Osteoblast (primary cell): Measurements from ENCODE around the gene RPS2. TPM values are rescaled to one million over a fixed set of nuclear protein-coding genes. Genes with fewer than 3 reads are reported as not detected.
"Not testable (repeated sequence)": the region's sequence is repeated elsewhere in the genome, so short reads cannot be mapped to it uniquely, and the experiment has no call there.

ENCODE experiments used
- DNase-seq: peaks from one replicate; pipeline ENCODE4 v3.0.0; 2011; ENCODE audit warnings: low spot score, mixed read lengths; ENCODE audit not compliant: insufficient read length; ENCODE audit errors: missing footprints
- H2AFZ ChIP-seq: 2 replicates; pipeline ENCODE4 v1.6.0; 2011; ENCODE audit warnings: mild to moderate bottlenecking, low read length
- H3K27ac ChIP-seq: 2 replicates; pipeline ENCODE4 v1.5.1; 2011; ENCODE audit warnings: mild to moderate bottlenecking, low read depth, low read length, moderate library complexity
- H3K27me3 ChIP-seq: 2 replicates; pipeline ENCODE4 v1.6.0; 2012; ENCODE audit warnings: mild to moderate bottlenecking, control low read depth, inconsistent platforms, low read length, moderate library complexity; ENCODE audit not compliant: insufficient read depth
- H3K36me3 ChIP-seq: 2 replicates; pipeline ENCODE4 v1.5.1; 2011; ENCODE audit warnings: mild to moderate bottlenecking, low read length, control low read depth, moderate library complexity; ENCODE audit not compliant: insufficient read depth
- H3K4me1 ChIP-seq: 2 replicates; pipeline ENCODE4 v1.5.1; 2011; ENCODE audit warnings: mild to moderate bottlenecking, low read length, control low read depth, moderate library complexity; ENCODE audit not compliant: insufficient read depth
- H3K4me2 ChIP-seq: 2 replicates; pipeline ENCODE4 v1.6.0; 2011; ENCODE audit warnings: mild to moderate bottlenecking, low read length; ENCODE audit not compliant: insufficient read depth
- H3K4me3 ChIP-seq: fragments of 200-600 bp; sonication (generic); 3 replicates; pipeline ENCODE4 v1.5.1; 2012; ENCODE audit warnings: mild to moderate bottlenecking, low read length, inconsistent platforms; ENCODE audit not compliant: insufficient read depth
- H3K79me2 ChIP-seq: 2 replicates; pipeline ENCODE4 v1.6.0; 2012; ENCODE audit warnings: mild to moderate bottlenecking, low read length, control low read depth, inconsistent platforms; ENCODE audit not compliant: insufficient read depth
- H3K9me3 ChIP-seq: 2 replicates; pipeline ENCODE4 v1.5.1; 2011; ENCODE audit warnings: low read depth, low read length, control low read depth
- H4K20me1 ChIP-seq: 2 replicates; pipeline ENCODE4 v1.6.0; 2012; ENCODE audit warnings: mild to moderate bottlenecking, low read length, control low read depth; ENCODE audit not compliant: insufficient read depth
- CTCF ChIP-seq: IDR thresholded peaks from 2 replicates; pipeline ENCODE4 v1.5.1; 2011; ENCODE audit warnings: mild to moderate bottlenecking, low read depth, low read length, moderate library complexity; ENCODE audit errors: extremely low read depth
- total RNA-seq: library from RNA; depleted of rRNA; stranded (reverse); fragments of >200 nt; gene quantifications from 2 replicates; pipeline ENCODE4 v1.2.3, GENCODE V29; 2012

Gene RPS2
- total RNA-seq, 1 donor, result 2,359 TPM

GRCh38 chr16:1965396-1966001 is 873 bp upstream of the RPS2 start:
- Histone ChIP-seq H3K4me2 (peak overlapping the region; percentile 97), H3K4me3 (peak overlapping the region; percentile 91), H3K9me3 (no peaks in the 10 kb centered on the region), H3K4me1 (peaks cover 22% of the 10 kb centered on the region), H3K27ac (peak overlapping the region; percentile 93), H3K36me3 (peaks cover 28% of the 10 kb centered on the region), H3K79me2 (peaks cover 55% of the 10 kb centered on the region), H2AFZ (peak overlapping the region; percentile 76), H4K20me1 (peaks cover 35% of the 10 kb centered on the region), H3K27me3 (no peaks in the 10 kb centered on the region)
- no peak for TF ChIP-seq CTCF
- peak; percentile 61 for DNase-seq

GRCh38 chr16:1963806-1964505 is 670 bp downstream of the RPS2 start:
- peak; percentile 83 for DNase-seq
- Histone ChIP-seq H3K9me3 (no peaks in the 10 kb centered on the region), H3K27ac (peak overlapping the region; percentile 93), H3K4me3 (peak overlapping the region; percentile 91), H3K27me3 (no peaks in the 10 kb centered on the region), H4K20me1 (peaks cover 38% of the 10 kb centered on the region), H3K4me1 (peaks cover 26% of the 10 kb centered on the region), H3K79me2 (peaks cover 67% of the 10 kb centered on the region), H3K4me2 (peak overlapping the region; percentile 98), H3K36me3 (peaks cover 28% of the 10 kb centered on the region), H2AFZ (no peak overlapping the region)
- TF ChIP-seq CTCF, result no peak

- Histone ChIP-seq H3K4me3 (peak overlapping the region; percentile 91), H3K36me3 (peaks cover 28% of the 10 kb centered on the region), H3K4me1 (peaks cover 27% of the 10 kb centered on the region), H3K4me2 (peak overlapping the region; percentile 98), H4K20me1 (peaks cover 38% of the 10 kb centered on the region), H3K79me2 (peaks cover 67% of the 10 kb centered on the region)
- not testable (repeated sequence) for H2AFZ ChIP-seq, H3K27ac ChIP-seq, H3K27me3 ChIP-seq, H3K9me3 ChIP-seq
- peak; percentile 45 for DNase-seq
Observed at GRCh38 chr16:1962161-1963153, 2.2 kb downstream of the RPS2 start.

- no peaks in the 10 kb centered on the region for H3K27me3 ChIP-seq
- peaks cover 38% of the 10 kb centered on the region for H4K20me1 ChIP-seq
- H3K4me1 ChIP-seq, result peaks cover 27% of the 10 kb centered on the region
- peak; percentile 23 for DNase-seq
- peaks cover 28% of the 10 kb centered on the region for H3K36me3 ChIP-seq
- no peaks in the 10 kb centered on the region for H3K9me3 ChIP-seq
- no peak overlapping the region for H2AFZ ChIP-seq
- no peak overlapping the region for H3K4me2 ChIP-seq
- no peak overlapping the region for H3K4me3 ChIP-seq
- no peak overlapping the region for H3K27ac ChIP-seq
- H3K79me2 ChIP-seq, result peaks cover 60% of the 10 kb centered on the region
- TF ChIP-seq CTCF, result no peak
Observed at GRCh38 chr16:1961651-1962067, 3.0 kb downstream of the RPS2 start.
